Stimulated activated naive CD4-positive, alpha-beta T cell (primary cell): Measurements from ENCODE around the gene DPH6.
"Not testable (repeated sequence)": the region's sequence is repeated elsewhere in the genome, so short reads cannot be mapped to it uniquely, and the experiment has no call there.

ENCODE experiments used
- DNase-seq, 6 experiments: peaks; one replicate each; lab custom pipeline; 2025; lab: John Stamatoyannopoulos, UW

DPH6 gene

GRCh38 chr15:35485411-35485810, 60.6 kb downstream of the DPH6 start:
- no peak for DNase-seq

- no peak for DNase-seq
Measured at GRCh38 chr15:35484231-35484945, 61.6 kb downstream of the DPH6 start.

GRCh38 chr15:35481992-35482391, 64.0 kb downstream of the DPH6 start:
- DNase-seq: no peak

GRCh38 chr15:35481064-35481463, 64.9 kb downstream of the DPH6 start:
- DNase-seq: no peak

- DNase-seq: no peak
Measured at GRCh38 chr15:35479423-35479822, 66.5 kb downstream of the DPH6 start.

- DNase-seq: no peak
Measured at GRCh38 chr15:35477312-35478262, 68.4 kb downstream of the DPH6 start.

- DNase-seq: no peak
Measured at GRCh38 chr15:35471024-35471423, 74.9 kb downstream of the DPH6 start.

GRCh38 chr15:35470441-35470840, 75.5 kb downstream of the DPH6 start:
- DNase-seq: no peak

- DNase-seq: no peak
Measured at GRCh38 chr15:35466476-35466875, 79.5 kb downstream of the DPH6 start.

GRCh38 chr15:35465783-35466182, 80.2 kb downstream of the DPH6 start:
- DNase-seq: no peak

- DNase-seq: no peak
Measured at GRCh38 chr15:35460616-35461015, 85.3 kb downstream of the DPH6 start.

GRCh38 chr15:35458176-35458856, 87.6 kb downstream of the DPH6 start:
- no peak for DNase-seq

- no peak for DNase-seq
Measured at GRCh38 chr15:35455201-35455600, 90.8 kb downstream of the DPH6 start.

GRCh38 chr15:35450492-35450891, 95.5 kb downstream of the DPH6 start:
- no peak for DNase-seq

- no peak for DNase-seq
Measured at GRCh38 chr15:35448294-35448693, 97.7 kb downstream of the DPH6 start.

GRCh38 chr15:35445891-35446290, 100.1 kb downstream of the DPH6 start:
- DNase-seq: no peak

- no peak for DNase-seq
Measured at GRCh38 chr15:35444557-35445204, 101.3 kb downstream of the DPH6 start.

GRCh38 chr15:35443376-35443775, 102.6 kb downstream of the DPH6 start:
- DNase-seq: no peak

- no peak for DNase-seq
Measured at GRCh38 chr15:35442742-35443141, 103.2 kb downstream of the DPH6 start.

GRCh38 chr15:35441279-35441678, 104.7 kb downstream of the DPH6 start:
- DNase-seq: not testable (repeated sequence)

- DNase-seq: no peak
Measured at GRCh38 chr15:35440265-35440664, 105.7 kb downstream of the DPH6 start.

GRCh38 chr15:35439291-35439690, 106.7 kb downstream of the DPH6 start:
- DNase-seq: no peak
